Sciatic nerve (tissue), 2 donors: ENCODE data around the gene OR2H1. TPM values are rescaled to one million over a fixed set of nuclear protein-coding genes. Genes with fewer than 3 reads are reported as not detected.

Experiments used
- ATAC-seq: fragments of 200-7000 bp; cut with Tn5 transposase; one replicate; pipeline ENCODE4 v1.9.1; 2020; ENCODE audit warnings: mild to moderate bottlenecking, moderate library complexity
- DNase-seq: peaks from one replicate; pipeline ENCODE4 v3.0.0-alpha.2; 2020; ENCODE audit warnings: low spot score
- intact Hi-C: fragments of 100-400 bp; cut with DNase I; formaldehyde crosslinking; loops from one replicate; pipeline ENCODE4 v1.14.2; 2022
- total RNA-seq: library from RNA; stranded (reverse); fragmentation: NEBNext Ultra II Directional; extraction: Animal tissue kit (Norgen Biotek cat#: 25700); gene quantifications from one replicate; pipeline ENCODE4 v1.2.1, GENCODE V29; 2021
- donor health status: DM: no; HTN: no; CAD: no.
- donor health status: DM: no; HTN: no; CAD: no.

The OR2H1 gene
- total RNA-seq, 1 donor from 2014 or later = not detected

DNA sequence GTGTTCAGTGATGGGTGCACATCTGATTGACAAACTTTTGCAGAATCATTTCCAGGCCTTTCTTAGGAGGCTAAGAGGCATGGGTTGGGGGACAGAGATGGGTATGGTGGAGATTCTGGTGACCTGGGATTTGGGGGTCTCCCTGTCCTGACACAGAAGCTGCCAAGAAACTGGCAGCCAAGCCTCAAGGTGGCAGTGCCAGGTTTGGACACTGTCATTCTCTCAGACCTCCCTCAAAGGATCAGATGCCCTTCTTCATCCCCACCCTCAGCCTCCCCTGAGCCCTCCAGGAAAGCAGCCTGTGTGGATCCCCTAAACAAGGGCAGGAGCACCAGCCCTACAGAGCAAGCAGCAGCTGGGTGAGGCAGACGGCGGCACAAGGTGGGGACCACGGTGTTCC lies 48.9 kb downstream of the OR2H1 start:
- ATAC-seq (no peak), DNase-seq (no peak)
- intact Hi-C loops = no loop called here

DNA sequence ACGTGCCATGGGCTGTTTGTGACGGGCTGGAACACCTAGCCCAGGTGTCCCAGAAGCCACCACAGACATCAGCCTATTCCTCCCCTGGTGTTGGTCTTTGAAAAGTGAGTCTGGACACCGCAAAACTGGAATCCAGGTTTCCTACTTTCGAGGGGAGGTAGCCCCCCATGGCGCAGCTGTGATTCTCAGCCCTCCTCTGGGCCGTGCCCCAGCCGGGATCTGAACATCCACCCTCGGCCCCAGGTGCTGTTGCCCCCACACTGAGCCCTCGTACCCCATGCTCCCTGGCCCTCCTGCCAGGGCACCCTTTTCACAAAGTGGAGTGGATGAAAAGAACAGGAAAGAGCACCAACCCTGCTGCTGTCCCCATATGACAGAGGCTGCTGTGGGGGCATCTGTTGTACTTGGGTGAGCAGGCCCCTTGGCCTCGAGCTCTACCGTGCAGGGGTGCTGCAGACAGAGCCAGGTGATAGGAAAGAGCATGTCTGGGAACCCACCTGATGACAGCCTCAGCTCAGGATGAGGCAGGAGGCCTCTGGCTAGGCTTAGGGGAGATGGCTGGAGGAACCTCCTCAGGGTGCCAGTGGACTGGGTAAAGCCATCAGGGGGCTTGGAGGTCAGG lies 49.6 kb downstream of the OR2H1 start:
- no peak for DNase-seq
- no peak for ATAC-seq
- intact Hi-C loops = no loop called here

DNA sequence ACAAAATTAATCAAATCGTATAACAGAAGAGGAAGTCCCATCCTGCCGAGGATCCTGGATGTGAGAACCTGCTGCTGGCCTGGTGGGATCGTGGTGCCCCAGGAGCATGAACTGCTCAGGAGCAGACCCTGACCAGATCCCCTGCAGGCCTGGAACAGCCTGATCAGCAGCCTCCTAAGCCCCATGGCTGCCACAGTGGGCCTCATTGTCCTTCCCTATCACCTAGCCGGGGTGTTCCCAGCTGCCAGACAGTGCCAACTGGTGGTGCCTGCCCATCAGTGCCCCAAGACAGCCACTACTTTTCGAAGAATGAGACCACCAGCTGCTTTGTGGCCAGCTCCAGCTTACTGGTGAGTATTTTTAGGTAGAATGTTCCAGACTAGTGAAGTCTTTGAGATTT lies 50.4 kb downstream of the OR2H1 start:
- intact Hi-C loops = no loop called here
- no peak for DNase-seq
- ATAC-seq = no peak

DNA sequence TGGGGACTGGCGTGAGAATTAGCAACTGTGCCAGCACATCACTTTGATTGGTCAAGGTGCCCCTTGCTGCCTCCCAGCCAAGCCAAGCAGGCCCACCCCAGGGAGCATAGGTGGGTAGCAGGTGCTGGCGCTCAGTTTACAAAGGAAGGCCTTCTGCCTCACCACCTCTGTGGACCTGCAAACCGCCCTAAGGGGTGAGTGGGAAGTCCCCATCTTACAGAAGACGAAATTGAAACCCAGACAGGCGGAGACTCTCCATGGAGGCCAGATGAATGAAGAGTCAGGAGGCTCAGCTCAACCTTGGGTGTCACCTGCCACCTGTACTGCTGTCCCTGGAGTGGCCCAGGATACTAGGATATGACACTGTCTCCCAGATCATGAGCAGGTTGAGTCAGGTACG lies 52.3 kb downstream of the OR2H1 start:
- no peak for ATAC-seq
- DNase-seq = no peak
- intact Hi-C loops = no loop called here

DNA sequence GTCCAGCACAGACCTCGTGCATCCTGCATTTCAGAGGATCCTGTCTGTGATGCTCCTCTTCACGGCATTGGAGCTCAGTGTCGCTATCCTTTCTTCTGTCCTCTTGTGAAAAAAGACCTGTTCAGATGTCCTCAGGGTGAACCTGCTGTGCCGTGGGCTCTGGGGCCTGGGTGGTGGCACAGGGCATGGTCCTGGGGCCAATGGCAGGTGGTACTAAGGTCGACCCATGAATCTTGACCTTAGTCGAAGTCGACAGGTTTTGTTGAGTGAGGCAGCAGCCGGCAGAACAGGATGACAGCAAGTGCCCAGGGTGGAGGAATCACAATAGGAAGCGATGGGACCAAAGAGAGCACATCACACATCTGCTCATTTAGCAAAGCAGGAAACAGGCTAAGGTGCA lies 52.8 kb downstream of the OR2H1 start:
- no peak for ATAC-seq
- intact Hi-C loops = no loop called here
- DNase-seq = no peak

DNA sequence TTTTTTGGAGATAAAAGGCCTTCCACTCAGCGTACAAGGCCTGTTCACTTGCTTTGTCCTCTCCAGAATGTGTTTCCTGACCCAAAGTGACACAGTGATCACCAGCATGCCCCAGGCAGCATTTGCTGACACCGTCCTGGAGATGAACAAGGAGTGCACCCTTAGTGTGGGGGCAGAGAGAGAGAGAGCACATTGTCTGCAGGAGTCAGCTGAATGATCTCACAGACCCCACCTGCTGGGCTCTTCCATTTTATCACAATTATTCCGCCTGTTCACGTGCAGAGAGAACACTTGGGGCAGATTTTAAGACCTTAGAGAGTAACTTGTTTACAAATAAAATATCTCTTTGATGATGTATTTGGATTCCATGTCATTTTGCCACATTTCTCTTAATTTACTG lies 53.2 kb downstream of the OR2H1 start:
- DNase-seq (no peak), ATAC-seq (no peak)
- intact Hi-C loops = no loop called here

DNA sequence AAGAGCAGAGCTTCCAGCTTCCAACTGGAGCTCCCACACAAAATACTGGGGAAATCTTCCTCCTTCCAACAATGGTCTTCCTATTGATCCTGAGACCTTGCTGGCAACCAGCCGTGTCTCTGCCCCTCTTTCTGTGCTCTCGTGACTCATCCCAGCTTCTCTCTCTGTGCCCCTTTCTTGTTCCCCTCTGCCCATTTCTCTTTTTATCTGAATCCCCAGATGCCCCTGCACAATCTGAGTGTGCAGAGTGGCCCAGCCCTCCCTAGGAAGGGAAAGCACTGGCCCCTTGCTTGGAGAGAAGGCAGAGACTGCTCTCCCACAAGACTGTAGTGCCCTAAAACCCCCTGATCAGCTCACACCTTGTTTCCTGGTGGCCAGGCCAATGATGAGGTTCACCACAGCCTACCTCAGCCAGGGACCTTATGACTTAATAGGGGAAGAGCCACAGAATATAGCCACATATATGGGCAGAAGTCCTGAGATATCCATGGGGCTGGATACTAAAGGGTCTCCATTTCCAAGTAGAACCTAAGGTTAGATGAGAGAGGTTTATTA lies 53.9 kb downstream of the OR2H1 start:
- intact Hi-C loops = no loop called here
- DNase-seq (no peak), ATAC-seq (no peak)

Other genes starting within 250 kb of the OR2H1 start
- not detected for gene OR14J1, start 155.5 kb upstream of the OR2H1 start, total RNA-seq
- gene OR5V1, start 88.3 kb upstream of the OR2H1 start, total RNA-seq = not detected
- not detected for gene OR12D3, start 81.9 kb upstream of the OR2H1 start, total RNA-seq
- not detected for gene OR12D2, start 61.5 kb upstream of the OR2H1 start, total RNA-seq
- gene OR12D1, start 42.2 kb upstream of the OR2H1 start, total RNA-seq = not detected
- gene OR10C1, start 17.8 kb upstream of the OR2H1 start, total RNA-seq = not detected
- not detected for gene OR11A1, start 84 bp upstream of the OR2H1 start, total RNA-seq
- gene MAS1L, start 30.8 kb downstream of the OR2H1 start, total RNA-seq = 0.36 TPM
- 4.1 TPM for gene UBD, start 102.6 kb downstream of the OR2H1 start, total RNA-seq
- not detected for gene OR2H2, start 128.0 kb downstream of the OR2H1 start, total RNA-seq
- gene GABBR1, start 176.0 kb downstream of the OR2H1 start, total RNA-seq = 106 TPM
- not detected for gene MOG, start 199.9 kb downstream of the OR2H1 start, total RNA-seq
- not detected for gene ZFP57, start 224.0 kb downstream of the OR2H1 start, total RNA-seq